GM23338 (cell line): Measurements from ENCODE around the gene ENTPD6. TPM values are rescaled to one million over a fixed set of nuclear protein-coding genes. Genes with fewer than 3 reads are reported as not detected.

Source experiments
- ATAC-seq: fragments of 200-7000 bp; cut with Tn5 transposase; 3 replicates; pipeline ENCODE4 v1.9.1; 2020
- DNase-seq: peaks from one replicate; pipeline ENCODE4 v3.0.0-alpha.2; 2015; ENCODE audit warnings: low spot score
- H2AFZ ChIP-seq: fragments of 200-600 bp; sonication (generic); 2 replicates; pipeline ENCODE4 v1.8.0; 2016; ENCODE audit warnings: antibody characterized with exemption, mild to moderate bottlenecking, moderate library complexity
- H3F3A ChIP-seq: fragments of 200-600 bp; sonication (generic); replicated peaks from 2 replicates; pipeline ENCODE4 v1.8.0; 2017; ENCODE audit warnings: antibody characterized with exemption, mixed run types, low read depth
- H3K27ac ChIP-seq: fragments of 200-600 bp; sonication (generic); 2 replicates; pipeline ENCODE4 v1.6.1; 2016; ENCODE audit warnings: low read depth
- H3K27me3 ChIP-seq: fragments of 200-600 bp; sonication (generic); 2 replicates; pipeline ENCODE4 v1.8.0; 2016; ENCODE audit warnings: mild to moderate bottlenecking, mixed run types, moderate library complexity; ENCODE audit not compliant: insufficient read depth
- H3K36me3 ChIP-seq: fragments of 200-600 bp; sonication (generic); 2 replicates; pipeline ENCODE4 v1.8.0; 2016; ENCODE audit warnings: mild to moderate bottlenecking; ENCODE audit not compliant: insufficient read depth
- H3K4me1 ChIP-seq: fragments of 200-600 bp; sonication (generic); 2 replicates; pipeline ENCODE4 v1.8.0; 2016; ENCODE audit warnings: mild to moderate bottlenecking, moderate library complexity; ENCODE audit not compliant: insufficient read depth
- H3K4me2 ChIP-seq: fragments of 200-600 bp; sonication (generic); 2 replicates; pipeline ENCODE4 v1.7.1; 2017; ENCODE audit warnings: mixed run types
- H3K4me3 ChIP-seq: fragments of 200-600 bp; sonication (generic); 2 replicates; pipeline ENCODE4 v1.6.1; 2016; ENCODE audit warnings: mixed run types
- H3K79me2 ChIP-seq: fragments of 200-600 bp; sonication (generic); replicated peaks from 2 replicates; pipeline ENCODE4 v1.8.0; 2017; ENCODE audit warnings: mild to moderate bottlenecking; ENCODE audit not compliant: insufficient read depth
- H3K9me2 ChIP-seq: fragments of 200-600 bp; sonication (generic); 2 replicates; pipeline ENCODE4 v1.8.0; 2017; ENCODE audit not compliant: insufficient read depth
- H4K20me1 ChIP-seq: fragments of 200-600 bp; sonication (generic); replicated peaks from 2 replicates; pipeline ENCODE4 v1.8.0; 2017; ENCODE audit warnings: mild to moderate bottlenecking; ENCODE audit not compliant: insufficient read depth
- H3K27ac Mint-ChIP-seq: 2 replicates; pipeline ENCODE4 v1.8.0; 2020; ENCODE audit warnings: inconsistent platforms, mild to moderate bottlenecking, moderate library complexity, mixed read lengths
- H3K27me3 Mint-ChIP-seq: 3 replicates; pipeline ENCODE4 v1.8.0; 2022; ENCODE audit warnings: low read depth, mild to moderate bottlenecking, moderate library complexity, mixed read lengths, inconsistent platforms; ENCODE audit not compliant: insufficient read depth, poor library complexity
- H3K36me3 Mint-ChIP-seq: 3 replicates; pipeline ENCODE4 v1.8.0; 2021; ENCODE audit warnings: low read depth, mild to moderate bottlenecking, inconsistent platforms, moderate library complexity, mixed read lengths
- H3K4me1 Mint-ChIP-seq: 3 replicates; pipeline ENCODE4 v1.8.0; 2020; ENCODE audit warnings: mild to moderate bottlenecking, inconsistent platforms, mixed read lengths
- H3K4me3 Mint-ChIP-seq: 3 replicates; pipeline ENCODE4 v1.8.0; 2021; ENCODE audit warnings: moderate library complexity, mild to moderate bottlenecking, inconsistent platforms, mixed read lengths
- H3K9me3 Mint-ChIP-seq: 3 replicates; pipeline ENCODE4 v1.8.0; 2020; ENCODE audit warnings: moderate library complexity, mild to moderate bottlenecking, inconsistent platforms, mixed read lengths
- CREB1 ChIP-seq: fragments of 250-450 bp; sonication (Bioruptor Pico); IDR thresholded peaks from 2 replicates; pipeline ENCODE4 v1.5.0; 2020; ENCODE audit warnings: low read depth, mild to moderate bottlenecking, moderate library complexity
- EZH2 ChIP-seq: fragments of 200-600 bp; sonication (generic); IDR thresholded peaks from one replicate; pipeline ENCODE4 v1.8.0; 2017; ENCODE audit warnings: antibody characterized with exemption, mild to moderate bottlenecking, low read depth; ENCODE audit not compliant: unreplicated experiment
- EZH2phosphoT487 ChIP-seq: fragments of 200-600 bp; sonication (generic); IDR thresholded peaks from one replicate; pipeline ENCODE4 v1.8.1; 2018; ENCODE audit warnings: antibody characterized with exemption; ENCODE audit not compliant: unreplicated experiment
- JUNB ChIP-seq: IDR thresholded peaks from one replicate; pipeline ENCODE4 v1.6.1; 2016; ENCODE audit warnings: antibody characterized with exemption; ENCODE audit not compliant: unreplicated experiment
- NANOG ChIP-seq: IDR thresholded peaks from 2 replicates; pipeline ENCODE4 v1.6.1; 2016; ENCODE audit warnings: antibody characterized with exemption, borderline replicate concordance
- STAT1 ChIP-seq: IDR thresholded peaks from one replicate; pipeline ENCODE4 v1.6.1; 2016; ENCODE audit warnings: antibody characterized with exemption; ENCODE audit not compliant: unreplicated experiment
- ZNF331 ChIP-seq: fragments of 250-450 bp; sonication (Bioruptor Pico); IDR thresholded peaks from 2 replicates; pipeline ENCODE4 v1.5.0; 2020; ENCODE audit warnings: low read depth, mild to moderate bottlenecking, moderate library complexity
- polyA plus RNA-seq: library from polyadenylated mRNA; unstranded; fragments of >200 nt; fragmentation: Nextera tagmentation; extraction: Ambion mirVana; gene quantifications from 2 replicates; pipeline ENCODE4 v1.2.1, GENCODE V29; 2016
- total RNA-seq: library from RNA; depleted of rRNA; stranded (reverse); fragments of >200 nt; shearing (Covaris generic); gene quantifications from 2 replicates; pipeline ENCODE4 v1.2.3, GENCODE V29; 2014
- TF ChIP-seq, protein P1 (sequence below), 2 experiments: fragments of 200-600 bp in 1 of 2; sonication (generic) in 1 of 2; conservative IDR thresholded peaks; 2 replicates each; pipeline versions ENCODE4 v1.5.1 to v1.6.1; 2016 to 2017; ENCODE audit warnings: antibody characterized with exemption in 2 of 2, low read depth in 2 of 2, mild to moderate bottlenecking in 2 of 2, moderate library complexity in 1 of 2
- TF ChIP-seq, protein P2 (sequence below): IDR thresholded peaks from 2 replicates; pipeline ENCODE4 v1.6.1; 2016; ENCODE audit warnings: antibody characterized with exemption

ENTPD6 gene
- total and polyA plus RNA-seq, 2 experiments from 2014 or later, result 19.3 to 45.9 TPM

- TF ChIP-seq, protein P1, sequence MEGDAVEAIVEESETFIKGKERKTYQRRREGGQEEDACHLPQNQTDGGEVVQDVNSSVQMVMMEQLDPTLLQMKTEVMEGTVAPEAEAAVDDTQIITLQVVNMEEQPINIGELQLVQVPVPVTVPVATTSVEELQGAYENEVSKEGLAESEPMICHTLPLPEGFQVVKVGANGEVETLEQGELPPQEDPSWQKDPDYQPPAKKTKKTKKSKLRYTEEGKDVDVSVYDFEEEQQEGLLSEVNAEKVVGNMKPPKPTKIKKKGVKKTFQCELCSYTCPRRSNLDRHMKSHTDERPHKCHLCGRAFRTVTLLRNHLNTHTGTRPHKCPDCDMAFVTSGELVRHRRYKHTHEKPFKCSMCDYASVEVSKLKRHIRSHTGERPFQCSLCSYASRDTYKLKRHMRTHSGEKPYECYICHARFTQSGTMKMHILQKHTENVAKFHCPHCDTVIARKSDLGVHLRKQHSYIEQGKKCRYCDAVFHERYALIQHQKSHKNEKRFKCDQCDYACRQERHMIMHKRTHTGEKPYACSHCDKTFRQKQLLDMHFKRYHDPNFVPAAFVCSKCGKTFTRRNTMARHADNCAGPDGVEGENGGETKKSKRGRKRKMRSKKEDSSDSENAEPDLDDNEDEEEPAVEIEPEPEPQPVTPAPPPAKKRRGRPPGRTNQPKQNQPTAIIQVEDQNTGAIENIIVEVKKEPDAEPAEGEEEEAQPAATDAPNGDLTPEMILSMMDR (conservative IDR thresholded peaks at IDR 0.05; ENCODE audit: low read depth in 2 of 2), result no peak
Measured at GRCh38 chr20:25146976-25147375, 48.5 kb upstream of the ENTPD6 start (continued).

GRCh38 chr20:25147716-25148115 is 47.8 kb upstream of the ENTPD6 start:
- H3K9me2 ChIP-seq, result no peaks in the 10 kb centered on the region
- peak; percentile 21 for ATAC-seq
- peaks cover 37% of the 10 kb centered on the region for H3K27me3 ChIP-seq
- no peaks in the 10 kb centered on the region for H3K36me3 ChIP-seq
- Mint-ChIP-seq H3K27ac (no peak overlapping the region), H3K4me3 (no peak overlapping the region), H3K9me3 (no peaks in the 10 kb centered on the region), H3K36me3 (no peaks in the 10 kb centered on the region), H3K4me1 (peaks cover 4% of the 10 kb centered on the region; the same call in 2 of the 3 replicates), H3K27me3 (peaks cover 35% of the 10 kb centered on the region)
- TF ChIP-seq, protein P2, sequence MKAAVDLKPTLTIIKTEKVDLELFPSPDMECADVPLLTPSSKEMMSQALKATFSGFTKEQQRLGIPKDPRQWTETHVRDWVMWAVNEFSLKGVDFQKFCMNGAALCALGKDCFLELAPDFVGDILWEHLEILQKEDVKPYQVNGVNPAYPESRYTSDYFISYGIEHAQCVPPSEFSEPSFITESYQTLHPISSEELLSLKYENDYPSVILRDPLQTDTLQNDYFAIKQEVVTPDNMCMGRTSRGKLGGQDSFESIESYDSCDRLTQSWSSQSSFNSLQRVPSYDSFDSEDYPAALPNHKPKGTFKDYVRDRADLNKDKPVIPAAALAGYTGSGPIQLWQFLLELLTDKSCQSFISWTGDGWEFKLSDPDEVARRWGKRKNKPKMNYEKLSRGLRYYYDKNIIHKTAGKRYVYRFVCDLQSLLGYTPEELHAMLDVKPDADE, result no peak
- TF ChIP-seq, protein P1 (conservative IDR thresholded peaks at IDR 0.05; ENCODE audit: low read depth in 2 of 2), result no peak
- no peaks in the 10 kb centered on the region for H3K79me2 ChIP-seq
- H3K27ac ChIP-seq, result no peak overlapping the region
- no peaks in the 10 kb centered on the region for H4K20me1 ChIP-seq
- H3K4me2 ChIP-seq, result peak overlapping the region; percentile 76
- peak; percentile 19 for DNase-seq
- H3K4me3 ChIP-seq, result no peak overlapping the region
- peaks cover 7% of the 10 kb centered on the region; the same call in 1 of the 2 replicates for H3F3A ChIP-seq
- H3K4me1 ChIP-seq, result no peaks in the 10 kb centered on the region
- peak overlapping the region; percentile 98 for H2AFZ ChIP-seq

DNA sequence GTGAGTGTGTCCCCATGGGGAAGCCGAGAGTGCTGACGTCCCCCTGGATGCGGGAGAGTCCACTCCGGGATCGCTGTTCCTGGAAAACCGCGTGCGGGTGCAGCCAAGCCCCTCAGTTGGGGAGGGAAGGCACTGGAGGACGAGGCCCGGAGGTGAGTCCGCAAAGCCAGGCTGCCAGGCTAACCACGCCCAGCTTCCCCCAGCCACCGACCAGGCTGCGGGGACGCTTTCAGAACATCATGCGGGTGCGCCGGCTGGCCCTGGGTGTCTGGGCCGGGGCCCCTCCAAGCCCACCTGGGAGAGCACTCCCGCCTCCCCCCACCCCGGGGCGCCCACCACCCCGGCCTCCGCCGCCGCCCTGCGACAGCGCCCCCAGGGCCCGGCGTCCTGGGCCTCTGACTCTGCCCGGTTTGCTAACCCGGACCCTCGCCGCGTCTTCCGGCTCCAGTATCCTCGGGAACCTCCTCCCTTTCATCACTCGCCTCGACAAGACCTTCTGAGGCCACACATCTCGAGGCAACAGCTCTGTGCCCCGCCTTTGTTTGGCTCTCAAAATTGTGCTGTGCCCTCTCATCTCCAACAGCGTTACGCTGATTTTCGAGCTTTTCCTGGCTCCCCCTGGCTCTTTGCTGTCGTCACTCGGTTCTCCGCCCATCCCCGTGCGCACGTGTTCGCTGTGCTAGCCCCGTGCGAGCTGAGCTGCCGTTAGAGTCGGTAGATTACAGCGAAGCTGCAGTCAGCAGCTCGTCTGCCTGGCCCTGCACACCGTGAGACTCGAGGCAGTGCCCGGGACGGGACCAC is 47.1 kb upstream of the ENTPD6 start:
- no peaks in the 10 kb centered on the region for H3K36me3 Mint-ChIP-seq
- no peaks in the 10 kb centered on the region for H3K9me3 Mint-ChIP-seq
- Histone ChIP-seq H3K27me3 (peaks cover 37% of the 10 kb centered on the region), H3F3A (peaks cover 7% of the 10 kb centered on the region; the same call in 1 of the 2 replicates), H4K20me1 (no peaks in the 10 kb centered on the region), H3K79me2 (no peaks in the 10 kb centered on the region), H3K4me2 (peak overlapping the region; percentile 76), H3K36me3 (no peaks in the 10 kb centered on the region), H3K4me1 (no peaks in the 10 kb centered on the region), H3K4me3 (peak overlapping the region; percentile 46), H3K9me2 (no peaks in the 10 kb centered on the region), H2AFZ (peak overlapping the region; percentile 98), H3K27ac (no peak overlapping the region)
- H3K4me3 Mint-ChIP-seq, result peak overlapping the region; percentile 78
- DNase-seq, result peak; percentile 68
- no peak overlapping the region for H3K27ac Mint-ChIP-seq
- peaks cover 35% of the 10 kb centered on the region for H3K27me3 Mint-ChIP-seq
- ATAC-seq, result peak; percentile 83
- H3K4me1 Mint-ChIP-seq, result peaks cover 4% of the 10 kb centered on the region; the same call in 2 of the 3 replicates
- no peak for TF ChIP-seq JUNB
- no peak for TF ChIP-seq STAT1
- TF ChIP-seq ZNF331 (CRISPR knock-in tag), result no peak
- TF ChIP-seq, protein P1 (conservative IDR thresholded peaks at IDR 0.05; ENCODE audit: low read depth in 2 of 2), result peak in 1 of 2 experiments; percentile 8; a peak in 1 of 4 replicates
- peak; percentile 67; the same call in 1 of the 2 replicates for TF ChIP-seq CREB1 (CRISPR knock-in tag)
- TF ChIP-seq EZH2phosphoT487, result no peak
- no peak for TF ChIP-seq NANOG
- no peak for TF ChIP-seq EZH2
